Esophagus squamous epithelium (tissue), 4 donors: Measurements from ENCODE around the gene AQP6.

Source experiments
- CTCF ChIP-seq, 6 experiments: fragments of 450-650 bp in 4 of 6; fragments of 200-600 bp in 2 of 6; sonication (generic) in 2 of 6; IDR thresholded peaks; one replicate each; pipeline ENCODE4 v1.5.1; 2016 to 2019; ENCODE audit warnings: antibody characterized with exemption in 6 of 6, mild to moderate bottlenecking in 4 of 6, moderate library complexity in 4 of 6
- POLR2A ChIP-seq, 4 donors: fragments of 450-650 bp; IDR thresholded peaks; one replicate each; pipeline ENCODE4 v1.6.1; 2017; ENCODE audit warnings: antibody characterized with exemption in 4 of 4, mild to moderate bottlenecking in 4 of 4, moderate library complexity in 3 of 4

GRCh38 chr12:49979016-49979586 is 6.4 kb downstream of the AQP6 start:
- TF ChIP-seq CTCF (IDR thresholded peaks at IDR 0.05), result no peak
- no peak for TF ChIP-seq POLR2A (IDR thresholded peaks at IDR 0.05)
